NCI-H2081 treated with DMSO at 0.1 percent for 48 hours (cell line): ENCODE data around the gene MARCHF3.
"Not testable (repeated sequence)": the region's sequence is repeated elsewhere in the genome, so short reads cannot be mapped to it uniquely, and the experiment has no call there.

Experiments
- DNase-seq: peaks from one replicate; lab custom pipeline; 2025; lab: John Stamatoyannopoulos, UW

MARCHF3 gene, protein sequence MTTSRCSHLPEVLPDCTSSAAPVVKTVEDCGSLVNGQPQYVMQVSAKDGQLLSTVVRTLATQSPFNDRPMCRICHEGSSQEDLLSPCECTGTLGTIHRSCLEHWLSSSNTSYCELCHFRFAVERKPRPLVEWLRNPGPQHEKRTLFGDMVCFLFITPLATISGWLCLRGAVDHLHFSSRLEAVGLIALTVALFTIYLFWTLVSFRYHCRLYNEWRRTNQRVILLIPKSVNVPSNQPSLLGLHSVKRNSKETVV

DNA sequence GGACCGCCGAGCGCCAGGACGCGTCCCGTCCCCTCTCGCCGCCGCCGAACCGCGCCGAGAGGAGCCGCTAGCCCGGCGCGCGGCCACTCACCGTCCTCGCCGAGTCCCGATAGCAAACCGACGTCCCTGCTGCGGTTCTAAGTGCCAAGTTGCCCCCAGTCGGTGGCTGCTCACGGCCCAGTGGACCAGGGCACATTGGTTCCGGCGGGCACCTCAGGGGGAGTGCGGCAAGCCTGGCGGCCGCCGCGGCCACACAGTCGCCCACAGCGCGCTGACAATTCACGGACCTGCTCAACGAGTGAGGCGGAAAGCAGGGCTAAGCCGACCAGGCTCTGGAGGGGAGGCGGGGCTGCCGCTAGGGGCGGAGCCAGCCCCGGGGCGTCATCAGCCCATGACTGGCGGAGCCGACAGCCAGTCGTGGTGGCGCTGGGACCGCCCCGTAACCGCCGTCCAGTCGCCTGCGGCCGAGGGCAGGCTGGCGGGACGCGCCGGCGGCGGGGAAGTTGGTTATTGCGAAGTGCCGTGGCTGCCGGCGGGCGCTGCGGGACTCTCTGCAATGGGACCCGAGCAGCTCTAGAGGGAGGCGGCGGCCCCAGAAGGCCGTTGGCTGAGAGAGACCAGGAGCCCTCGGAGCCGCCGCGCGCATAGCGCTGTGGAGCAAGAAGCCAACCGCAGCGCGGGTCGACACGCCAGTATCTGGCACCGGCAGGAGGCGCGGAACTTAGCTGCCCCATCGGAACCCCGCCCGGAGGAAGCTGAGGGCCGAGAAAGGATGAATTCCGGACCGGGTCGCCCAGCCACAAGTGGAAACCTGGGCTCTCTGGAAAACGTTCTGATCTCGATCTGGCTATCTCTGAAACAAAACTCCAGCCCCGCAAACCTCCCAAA lies at the start of gene MARCHF3:
TSS of gene MARCHF3 (minus strand) at position 300 of the 888 bp plus-strand sequence. CDS start 112,387 bp downstream, outside the sequence.
- DNase-seq, result no peak

DNA sequence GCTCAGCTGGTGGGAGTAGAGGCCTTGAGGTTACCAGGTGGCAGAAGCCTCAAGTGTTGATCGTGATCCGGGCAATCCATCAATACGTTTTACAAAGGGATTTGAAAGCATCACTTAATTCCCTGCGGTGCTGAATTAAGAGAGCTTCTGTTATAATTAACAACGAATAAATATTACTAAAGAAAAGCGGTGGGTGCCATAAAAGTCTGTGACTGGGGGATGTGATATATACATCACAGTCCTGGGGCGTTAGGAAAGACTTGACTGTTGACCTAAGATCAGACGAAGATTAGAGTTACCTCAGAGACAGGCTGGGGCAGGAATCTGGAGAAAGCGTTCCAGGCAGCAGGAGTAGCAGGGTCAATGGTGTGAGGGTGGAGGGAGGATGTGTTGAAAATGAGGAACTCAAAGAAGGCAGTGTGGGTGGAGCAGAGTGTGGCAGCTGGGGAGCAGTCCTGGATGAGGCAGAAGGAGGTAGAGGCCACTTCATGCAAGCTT lies 49.7 kb upstream of the MARCHF3 start:
- peak; percentile 58 for DNase-seq

DNA sequence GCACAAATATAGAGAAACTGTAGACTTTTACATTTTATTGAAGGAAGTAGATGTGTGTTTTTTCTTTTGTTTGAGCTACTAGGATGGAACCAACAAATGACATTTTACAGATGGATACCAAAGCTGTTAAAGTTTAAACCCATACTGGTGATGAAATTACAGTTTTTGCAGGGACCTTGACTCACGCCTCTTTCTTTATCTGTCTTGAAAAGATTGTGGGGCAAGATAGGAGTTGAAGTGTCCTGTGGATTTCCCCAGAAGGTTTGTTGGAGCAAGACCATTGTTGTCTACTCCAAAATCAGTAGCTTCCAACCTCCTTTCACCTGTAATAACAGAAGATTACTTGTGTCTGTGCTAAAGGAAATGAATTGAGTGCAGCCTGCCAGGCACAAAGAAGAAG lies 47.0 kb upstream of the MARCHF3 start:
- DNase-seq, result no peak

DNA sequence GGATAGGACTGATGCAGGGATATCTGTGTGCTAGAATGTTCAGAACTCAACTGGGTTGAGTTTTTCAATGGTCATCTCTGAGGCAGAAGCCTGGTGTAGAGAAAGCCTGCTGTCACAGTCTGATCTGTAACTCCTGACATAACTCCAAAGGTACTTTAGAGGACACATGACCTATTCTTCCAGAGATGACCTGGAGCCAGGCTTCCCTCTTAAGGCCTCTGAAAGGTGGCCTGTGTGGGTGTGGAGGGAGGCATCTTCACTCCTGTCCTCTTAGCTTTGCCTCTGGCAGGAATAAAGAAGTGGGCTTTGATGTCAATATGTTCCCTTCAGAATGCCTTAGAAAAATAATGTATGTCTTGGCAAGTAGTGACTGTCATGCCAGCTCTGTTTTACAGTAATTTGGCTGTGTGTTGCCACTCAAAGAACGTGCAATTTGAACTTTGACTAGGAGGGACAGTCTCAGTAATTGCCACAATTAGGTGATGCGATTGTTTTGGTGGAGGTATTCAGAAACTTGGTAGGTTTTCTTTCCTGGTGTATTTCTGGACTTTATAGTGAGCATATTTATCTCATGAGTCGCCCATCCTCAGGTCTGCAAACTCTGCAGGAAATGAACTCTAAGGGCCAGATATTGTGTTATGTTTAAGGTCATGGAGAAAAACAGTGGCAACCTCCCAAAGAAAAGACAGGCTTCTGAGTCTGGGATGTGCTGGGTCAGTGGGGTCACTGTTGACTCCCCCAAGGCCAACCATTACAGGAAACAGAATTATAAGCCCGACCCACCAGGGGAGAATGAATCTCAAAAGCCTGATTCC lies 46.2 kb upstream of the MARCHF3 start:
- DNase-seq, result no peak

DNA sequence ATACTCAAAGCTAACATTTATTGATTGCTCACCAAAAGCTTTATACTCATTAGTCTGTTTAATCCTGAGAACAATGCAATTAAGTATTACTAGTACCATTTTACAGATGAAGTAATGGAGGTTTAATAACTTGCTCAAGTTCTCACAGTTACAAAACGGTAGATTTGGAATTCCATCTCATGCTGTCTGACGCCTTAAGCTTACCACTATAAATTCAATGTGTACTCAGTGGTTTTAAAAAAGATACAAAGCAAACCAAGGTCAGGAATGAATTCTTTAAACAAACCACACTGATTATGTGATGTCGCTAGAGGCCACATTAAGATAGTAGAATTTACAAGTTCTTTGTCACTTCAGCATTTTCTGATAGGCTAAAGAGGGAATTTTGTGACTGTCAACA lies 44.1 kb upstream of the MARCHF3 start:
- DNase-seq, result no peak

DNA sequence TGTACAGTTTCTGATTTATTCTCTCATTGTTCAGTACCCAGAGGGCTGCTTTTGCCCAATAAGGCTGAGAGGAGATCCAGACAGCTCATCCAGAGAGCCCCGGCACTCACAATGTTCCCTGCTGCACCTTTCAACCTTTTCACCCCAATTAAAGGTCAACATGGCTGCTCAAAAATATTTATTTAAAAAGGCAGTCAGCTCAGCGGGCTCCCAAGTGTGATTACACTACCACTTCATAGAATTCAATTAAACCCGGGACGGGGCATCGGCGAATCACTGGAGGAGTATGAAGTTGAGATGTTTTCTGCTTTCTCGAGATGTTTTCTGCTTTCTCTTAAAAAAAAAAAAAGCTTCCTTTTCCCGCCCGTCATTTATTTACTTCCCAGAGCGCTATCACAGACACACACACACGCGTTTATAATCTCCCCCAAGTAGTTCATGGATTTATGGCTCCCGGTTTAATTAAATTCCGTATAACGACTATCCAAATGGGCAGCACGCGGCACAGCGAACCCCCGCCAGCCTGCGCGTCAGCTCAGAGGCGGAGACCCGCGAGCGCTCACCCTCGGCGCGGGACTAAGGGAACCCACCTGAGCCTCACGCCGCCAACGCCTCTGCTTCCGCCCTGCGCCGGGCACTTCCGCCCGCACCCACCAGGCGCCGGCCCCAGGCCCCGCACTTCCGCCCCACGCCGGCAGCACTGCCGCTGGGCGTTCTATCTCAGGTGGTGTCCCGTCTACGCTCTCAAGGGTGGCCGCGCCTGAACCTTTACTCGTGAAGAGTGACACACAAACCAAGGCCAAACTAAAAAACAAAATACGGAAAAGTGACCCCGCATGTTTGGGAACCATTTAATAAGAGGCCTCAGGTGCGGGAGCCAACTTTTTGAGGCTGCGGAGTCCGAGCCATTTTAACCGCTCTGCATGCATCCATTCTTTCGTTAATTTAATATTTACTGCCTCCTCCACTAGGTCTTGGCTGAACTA lies 42.8 kb upstream of the MARCHF3 start, which contains the start of gene C5orf63:
TSS of gene C5orf63 (minus strand) at position 642 of the 986 bp plus-strand sequence. CDS start 14,507 bp downstream, outside the sequence.
- no peak for DNase-seq

DNA sequence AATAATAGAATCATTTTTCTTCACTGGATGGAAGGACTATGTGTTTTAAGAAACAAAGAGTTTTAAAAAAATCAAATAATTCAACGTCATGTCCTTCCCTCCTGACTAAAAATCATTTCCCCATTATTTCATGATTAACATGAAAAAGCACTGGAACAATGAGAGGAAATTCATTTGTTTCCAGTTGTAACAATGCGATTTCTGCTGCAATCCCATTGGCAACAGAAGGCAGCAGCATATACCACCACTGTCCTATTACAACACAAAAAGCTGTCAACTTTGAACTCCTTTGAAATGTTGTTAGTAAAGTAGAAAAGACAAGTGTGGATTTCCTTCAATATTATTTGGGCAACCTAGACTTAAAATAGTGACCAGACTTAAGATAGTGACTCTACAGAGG lies 39.9 kb upstream of the MARCHF3 start:
- DNase-seq, result no peak

DNA sequence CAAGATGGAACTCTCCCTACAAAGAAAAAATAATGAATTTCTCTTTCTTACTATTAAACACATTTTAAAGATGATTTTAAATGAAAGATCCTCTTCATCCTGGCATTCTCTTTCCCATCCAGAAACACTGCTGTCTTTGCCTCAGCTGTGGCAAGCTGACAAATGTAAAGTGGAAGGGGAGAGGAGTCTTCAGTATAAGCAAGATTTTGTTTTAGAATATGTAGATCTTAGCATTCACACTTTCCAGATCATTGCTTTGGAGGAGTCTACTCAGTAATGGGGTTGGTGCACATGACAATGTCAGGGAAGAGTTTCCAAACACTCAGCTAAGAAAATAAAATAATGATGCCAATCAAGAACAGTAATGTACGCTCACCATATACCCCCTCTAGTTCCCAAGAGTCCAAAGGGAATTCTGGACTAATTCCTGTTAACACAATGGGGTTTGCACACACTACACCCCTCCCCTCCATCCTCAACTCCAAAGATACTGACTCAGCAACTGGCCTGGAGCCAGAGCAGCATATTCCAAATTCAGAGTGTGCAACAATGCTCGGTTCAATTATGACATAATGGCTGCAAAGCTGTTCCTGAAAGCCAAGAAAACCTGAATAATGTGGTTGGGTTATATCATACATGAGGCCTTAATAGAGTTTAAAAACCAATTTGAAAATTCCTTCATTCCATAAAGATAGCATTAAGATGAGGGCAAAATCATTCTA lies 38.3 kb upstream of the MARCHF3 start:
- no peak for DNase-seq

DNA sequence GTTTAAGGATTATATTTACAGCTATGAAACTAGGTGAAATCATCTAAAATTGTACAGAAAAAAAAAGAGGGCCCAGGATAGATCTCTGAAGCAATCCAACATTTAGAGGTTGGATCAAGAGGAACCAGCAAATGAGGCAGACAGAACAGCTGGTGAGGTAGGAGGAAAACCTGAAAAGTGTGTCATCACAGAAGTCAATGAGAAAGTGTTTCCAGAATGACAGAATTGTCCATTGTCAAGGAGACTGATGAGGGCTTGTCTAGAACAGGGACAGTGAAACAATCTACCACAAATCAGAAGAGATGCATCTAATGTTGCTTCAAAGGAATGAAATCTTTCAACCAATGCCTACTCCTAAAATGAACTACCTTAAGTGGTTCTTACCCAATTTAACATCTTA lies 36.4 kb upstream of the MARCHF3 start:
- DNase-seq, result no peak

DNA sequence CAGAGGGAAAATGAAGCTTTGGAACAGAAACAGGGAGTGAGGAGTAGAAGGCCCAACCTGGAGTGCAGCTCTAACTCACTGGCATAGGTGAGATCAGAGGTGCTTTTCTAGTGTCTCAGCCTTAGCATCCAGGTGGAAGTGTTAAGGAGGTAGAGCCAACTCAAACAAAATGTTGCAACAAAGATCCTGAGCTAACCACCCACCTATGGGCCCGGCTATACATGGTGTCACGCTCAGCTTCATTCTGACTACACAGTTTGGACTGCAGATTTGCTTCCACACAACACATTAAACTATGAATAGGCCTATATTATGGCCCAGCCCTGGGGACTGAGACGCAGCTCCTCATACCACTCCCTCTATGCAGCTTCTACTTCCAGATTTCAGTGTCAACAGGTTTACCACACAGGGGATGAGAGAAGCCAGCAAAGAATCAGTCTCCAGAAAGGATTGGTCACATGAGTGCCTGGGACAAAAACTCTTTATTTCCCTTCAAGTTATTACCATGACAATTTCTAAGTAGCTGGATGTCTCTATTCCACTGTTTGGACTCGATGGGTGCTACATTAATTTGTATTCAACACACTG lies 34.0 kb upstream of the MARCHF3 start:
- no peak for DNase-seq

DNA sequence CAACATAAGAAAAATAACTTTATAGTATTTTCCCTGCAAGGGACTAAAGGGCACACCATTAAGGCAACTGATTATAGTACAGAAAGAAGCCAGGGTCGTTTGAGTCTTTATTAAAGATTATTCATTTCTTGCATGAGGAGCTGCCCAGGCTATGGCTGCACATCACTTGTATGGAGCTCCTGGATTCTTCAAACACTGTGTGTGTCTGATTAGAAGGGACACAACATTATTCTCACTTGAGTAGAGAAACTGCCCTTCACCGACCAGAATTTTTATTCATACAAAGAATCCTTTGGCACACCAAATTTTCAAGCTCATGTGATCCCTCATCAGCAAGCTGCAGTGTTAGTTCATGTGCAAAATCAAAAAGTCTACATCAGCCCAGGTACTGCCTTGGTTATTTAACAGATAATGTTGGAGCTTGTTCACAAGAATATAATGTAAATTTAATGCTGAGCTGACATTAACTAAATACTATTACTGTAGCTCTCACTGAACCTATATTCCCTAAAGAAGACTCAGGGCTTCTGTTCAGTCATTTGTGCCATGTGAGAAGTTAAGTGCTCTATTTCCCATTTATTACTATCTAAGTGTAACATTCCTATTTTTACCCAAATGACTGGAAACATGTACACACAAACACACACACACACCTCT lies 33.0 kb upstream of the MARCHF3 start:
- DNase-seq, result no peak

DNA sequence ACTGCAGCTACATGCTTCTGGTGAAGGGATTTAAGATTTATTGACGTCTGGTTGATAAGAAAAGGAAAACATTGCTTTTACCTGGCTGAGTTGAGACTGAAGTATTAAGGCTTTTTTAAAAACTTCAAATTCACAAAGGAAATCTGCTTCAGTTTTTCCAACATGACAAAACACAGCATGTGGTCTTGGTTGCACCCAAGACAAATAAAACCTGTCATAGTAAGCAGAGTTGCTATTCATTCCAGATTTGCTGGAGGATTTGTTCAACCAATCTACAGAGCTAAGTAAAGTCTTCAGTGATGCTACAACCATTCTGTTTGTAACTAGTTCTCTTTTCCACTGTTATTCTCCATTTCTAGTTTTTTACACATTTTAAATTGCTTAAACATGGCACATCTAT lies 31.6 kb upstream of the MARCHF3 start:
- no peak for DNase-seq

DNA sequence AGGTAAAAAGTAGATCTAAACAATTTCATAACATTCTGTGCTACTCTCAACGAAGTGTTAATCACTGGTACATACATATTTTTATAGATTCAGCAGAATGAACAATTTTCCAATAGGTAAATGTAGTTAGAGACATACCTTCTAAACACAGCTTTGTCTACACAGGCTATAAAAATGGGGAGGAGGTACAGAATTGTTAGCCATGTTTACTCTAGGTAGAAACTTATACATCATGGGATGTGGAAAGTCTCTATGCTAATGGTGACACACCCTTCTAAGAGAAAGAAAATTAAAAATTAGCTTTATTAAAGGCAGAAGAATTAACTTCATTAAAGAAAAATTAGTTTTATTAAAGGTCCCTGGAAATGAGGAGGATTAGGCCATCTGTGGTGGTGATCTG lies 31.2 kb upstream of the MARCHF3 start:
- DNase-seq, result no peak

DNA sequence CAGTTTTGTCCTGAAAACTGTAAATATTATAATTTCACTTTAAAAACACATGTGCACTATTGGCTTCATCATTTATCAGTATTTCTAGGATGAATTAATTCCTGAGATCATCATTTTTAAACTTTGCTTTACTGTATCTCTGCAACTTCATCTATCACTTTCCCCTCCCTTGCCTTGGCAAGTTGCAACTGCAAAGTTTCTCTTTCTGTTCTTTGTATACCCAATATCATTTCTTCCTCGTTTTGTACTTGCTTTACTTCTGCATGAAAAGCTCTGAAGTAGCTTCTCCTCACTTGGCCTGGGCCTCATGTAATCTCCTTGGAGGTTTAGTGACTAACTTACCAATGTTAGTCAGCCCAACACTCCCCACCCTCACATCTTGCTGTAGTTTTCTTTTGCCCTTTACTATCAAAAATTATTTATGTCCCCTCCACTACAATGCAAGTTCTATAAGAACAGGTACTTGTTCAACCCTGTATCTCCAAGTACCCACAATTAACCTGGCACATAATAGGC lies 30.2 kb upstream of the MARCHF3 start:
- DNase-seq, result no peak

DNA sequence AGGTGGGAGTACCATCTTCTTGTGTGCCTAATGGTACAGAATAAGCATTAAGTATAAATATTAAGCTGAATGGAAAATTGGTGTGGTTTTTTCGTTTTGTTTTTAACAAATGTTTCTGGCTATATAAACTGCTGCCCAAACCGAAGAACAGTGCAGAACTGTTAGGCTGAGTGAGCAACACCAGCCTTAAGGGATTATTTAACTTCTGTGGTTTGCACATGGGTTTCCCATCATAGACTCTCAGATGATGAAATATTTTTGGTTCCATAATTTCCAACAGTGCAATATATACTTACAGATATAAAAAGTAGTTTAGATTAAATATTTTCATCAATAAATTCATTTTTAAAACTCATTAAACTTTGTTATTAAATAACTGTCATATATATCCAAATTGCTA lies 26.5 kb upstream of the MARCHF3 start:
- DNase-seq, result no peak

DNA sequence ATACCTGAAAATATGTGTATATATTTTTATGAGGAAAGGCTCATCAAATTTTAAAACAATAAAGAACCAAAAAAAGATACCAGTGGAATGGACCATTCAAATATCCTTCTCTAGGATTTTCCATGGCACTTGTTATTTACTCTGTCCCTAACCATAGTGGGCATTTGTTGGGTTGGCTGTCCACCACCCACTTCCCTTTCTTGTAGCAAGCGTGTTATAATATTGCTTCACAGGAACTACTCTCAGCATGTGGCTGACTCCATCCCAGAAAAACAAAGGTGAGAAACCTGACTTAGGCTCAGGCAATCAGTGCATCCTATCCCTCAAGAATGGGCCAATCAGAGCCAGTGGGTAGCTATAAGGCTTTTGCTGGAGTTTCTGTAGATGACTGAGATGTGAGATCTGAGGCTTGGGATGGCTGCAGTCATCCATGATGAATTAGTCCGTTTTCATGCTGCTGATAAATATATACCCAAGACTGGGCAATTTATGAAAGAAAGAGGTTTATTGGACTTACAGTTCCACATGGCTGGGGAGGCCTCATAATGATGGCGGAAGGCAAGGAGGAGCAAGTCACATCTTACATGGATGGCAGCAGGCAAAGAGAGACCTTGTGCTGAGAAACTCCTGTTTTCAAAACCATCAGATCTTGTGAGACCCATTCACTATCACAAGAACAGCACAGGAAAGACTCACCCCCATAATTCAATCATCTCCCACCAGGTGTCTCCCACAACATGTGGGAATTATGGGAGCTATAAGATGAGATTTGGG lies 25.7 kb upstream of the MARCHF3 start:
- no peak for DNase-seq

DNA sequence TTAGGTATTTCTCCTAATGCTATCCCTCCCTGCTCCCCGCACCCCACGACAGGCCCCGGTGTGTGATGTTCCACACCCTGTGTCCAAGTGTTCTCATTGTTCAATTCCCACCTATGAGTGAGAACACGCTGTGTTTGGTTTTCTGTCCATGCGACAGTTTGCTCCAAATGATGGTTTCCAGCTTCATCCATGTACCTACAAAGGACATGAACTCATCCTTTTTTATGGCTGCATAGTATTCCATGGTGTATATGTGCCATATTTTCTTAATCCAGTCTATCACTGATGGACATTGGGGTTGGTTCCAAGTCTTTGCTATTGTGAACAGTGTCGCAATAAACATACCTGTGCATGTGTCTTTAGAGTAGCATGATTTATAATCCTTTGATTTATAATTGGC lies 23.2 kb upstream of the MARCHF3 start:
- DNase-seq, result not testable (repeated sequence)

DNA sequence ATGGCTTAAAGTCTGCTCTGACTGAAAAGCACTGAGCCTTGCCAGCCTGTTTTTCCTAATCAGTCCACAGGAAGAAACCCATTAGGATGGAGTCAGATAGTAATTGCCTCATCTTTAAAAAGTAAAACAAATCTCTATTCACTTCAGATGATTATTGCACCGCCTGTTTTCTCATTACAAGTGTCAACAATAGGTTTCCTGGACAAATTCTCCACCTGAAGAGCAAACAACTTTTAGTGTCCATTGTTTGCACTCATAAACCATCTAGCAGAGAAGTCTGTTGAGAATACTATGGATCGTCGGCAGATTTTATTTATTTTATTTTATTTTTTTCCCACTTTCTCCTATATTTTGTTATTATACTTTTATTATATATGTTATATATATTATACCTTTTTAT lies 22.7 kb upstream of the MARCHF3 start:
- no peak for DNase-seq
